K562 treated with DMSO at 1 percent for 24 hours (cell line): ENCODE results near the gene MAD2L1BP. TPM values are rescaled to one million over a fixed set of nuclear protein-coding genes. Genes with fewer than 3 reads are reported as not detected.

Experiments
- total RNA-seq: library from RNA; unstranded; fragments of 300-600 nt; gene quantifications from 2 replicates; pipeline ENCODE4 v1.2.3, GENCODE V29; 2022; ENCODE audit warnings: low read depth; ENCODE audit not compliant: insufficient read depth

The MAD2L1BP gene, protein sequence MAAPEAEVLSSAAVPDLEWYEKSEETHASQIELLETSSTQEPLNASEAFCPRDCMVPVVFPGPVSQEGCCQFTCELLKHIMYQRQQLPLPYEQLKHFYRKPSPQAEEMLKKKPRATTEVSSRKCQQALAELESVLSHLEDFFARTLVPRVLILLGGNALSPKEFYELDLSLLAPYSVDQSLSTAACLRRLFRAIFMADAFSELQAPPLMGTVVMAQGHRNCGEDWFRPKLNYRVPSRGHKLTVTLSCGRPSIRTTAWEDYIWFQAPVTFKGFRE
- 71.1 and 74.5 TPM in 2 replicates for total RNA-seq

GRCh38 chr6:43635387-43636307 lies at the start of gene MAD2L1BP:
TSS of gene MAD2L1BP (plus strand) at chr6:43635840. CDS start at chr6:43635876, 36 bp downstream.

GRCh38 chr6:43629104-43629504 lies 6.5 kb upstream of the MAD2L1BP start, which contains the start of gene GTPBP2:
TSS of gene GTPBP2 (minus strand) at chr6:43629264. CDS start at chr6:43629162, 102 bp downstream.

DNA sequence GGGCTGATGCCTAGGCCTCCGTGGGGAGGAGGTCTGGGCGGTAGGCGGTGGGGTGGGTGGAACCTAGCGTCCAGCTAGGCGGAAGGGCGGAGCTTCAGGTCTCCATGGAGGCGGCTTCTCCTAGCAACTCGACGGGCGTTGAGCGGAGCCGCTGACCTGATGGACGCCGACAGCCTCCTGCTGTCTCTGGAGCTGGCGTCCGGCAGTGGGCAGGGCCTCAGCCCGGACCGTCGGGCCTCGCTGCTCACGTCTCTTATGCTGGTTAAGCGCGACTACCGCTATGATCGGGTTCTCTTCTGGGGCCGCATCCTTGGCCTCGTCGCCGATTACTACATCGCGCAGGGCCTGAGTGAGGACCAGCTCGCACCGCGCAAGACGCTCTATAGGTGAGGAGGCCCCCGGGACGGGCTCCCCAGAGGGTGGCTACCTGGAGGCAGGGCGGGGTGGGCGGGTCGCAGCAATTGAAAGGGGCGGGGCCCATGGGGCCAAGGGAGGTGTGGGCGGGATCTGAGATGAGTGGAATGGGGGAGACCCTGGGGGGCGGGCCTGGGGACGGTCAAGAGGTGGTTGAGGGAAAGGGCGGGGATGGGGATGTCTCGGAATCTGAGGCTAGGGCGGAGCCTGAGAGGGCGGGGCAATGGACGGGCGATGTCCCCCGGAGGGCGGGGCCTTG lies 9.4 kb downstream of the MAD2L1BP start, which contains the start of gene RSPH9:
TSS of gene RSPH9 (plus strand) at position 97 of the 673 bp plus-strand sequence. CDS start at position 160, 63 bp downstream.

GRCh38 chr6:43687437-43688347 lies 52.1 kb downstream of the MAD2L1BP start, which contains the start of gene MRPS18A:
TSS of gene MRPS18A (minus strand) at chr6:43687791. CDS start at chr6:43687779, 12 bp downstream.

Other genes with a start within 250 kb of the MAD2L1BP start
- 30.5 and 32.8 TPM in 2 replicates for gene ABCC10, start 208.3 kb upstream of the MAD2L1BP start, total RNA-seq
- 1.9 and 3.7 TPM in 2 replicates for gene DLK2, start 180.3 kb upstream of the MAD2L1BP start, total RNA-seq
- 41.2 and 45.2 TPM in 2 replicates for gene TJAP1, start 158.3 kb upstream of the MAD2L1BP start, total RNA-seq
- gene LRRC73, start 125.5 kb upstream of the MAD2L1BP start, total RNA-seq: 1.2 and 1.3 TPM in 2 replicates
- 144 and 148 TPM in 2 replicates for gene YIPF3, start 118.9 kb upstream of the MAD2L1BP start, total RNA-seq
- gene POLR1C, start 118.8 kb upstream of the MAD2L1BP start, total RNA-seq: 38.0 and 45.8 TPM in 2 replicates
- gene XPO5, start 59.8 kb upstream of the MAD2L1BP start, total RNA-seq: 58.4 and 77.1 TPM in 2 replicates
- 27.2 and 35.2 TPM in 2 replicates for gene POLH, start 59.7 kb upstream of the MAD2L1BP start, total RNA-seq
- gene GTPBP2, start 6.6 kb upstream of the MAD2L1BP start, total RNA-seq: 231 and 248 TPM in 2 replicates
- 0.60 and 0.66 TPM in 2 replicates for gene RSPH9, start 9.2 kb downstream of the MAD2L1BP start, total RNA-seq
- gene MRPS18A, start 52.0 kb downstream of the MAD2L1BP start, total RNA-seq: 143 and 147 TPM in 2 replicates
- gene VEGFA, start 134.4 kb downstream of the MAD2L1BP start, total RNA-seq: 156 and 189 TPM in 2 replicates